CD4-positive, alpha-beta T cell (primary cell): ENCODE data around the gene STN1. TPM values are rescaled to one million over a fixed set of nuclear protein-coding genes. Genes with fewer than 3 reads are reported as not detected.

ENCODE experiments used
- ATAC-seq: fragments of 200-7000 bp; cut with Tn5 transposase; one replicate; pipeline ENCODE4 v1.10.0; 2022; ENCODE audit warnings: mild to moderate bottlenecking; ENCODE audit not compliant: poor library complexity
- CTCF ChIA-PET: fragments of 350-600 bp; sonication (Branson Sonifier 250); formaldehyde crosslinking; loops from one replicate; lab custom pipeline; 2021; ENCODE audit warnings: antibody characterized with exemption, inconsistent platforms; lab: Charles Lee
- POLR2A ChIA-PET: fragments of 350-600 bp; sonication (Branson Sonifier 250); formaldehyde crosslinking; loops from one replicate; lab custom pipeline; 2021; ENCODE audit warnings: antibody characterized with exemption, inconsistent platforms; lab: Charles Lee
- DNase-seq, 14 experiments: peaks; one replicate each; pipeline ENCODE4 v3.0.0-alpha.2; 2013 to 2020; ENCODE audit warnings: mixed read lengths in 2 of 14
- H3K27ac ChIP-seq, 2 donors: one replicate each; pipeline versions ENCODE4 v1.5.1 to v1.7.0; 2013; ENCODE audit warnings: low read length in 2 of 2, low read depth in 1 of 2, mild to moderate bottlenecking in 1 of 2
- H3K27me3 ChIP-seq, 2 experiments: 1 replicate in 1 of 2; 2 replicates in 1 of 2; pipeline versions ENCODE4 v1.6.1 to v1.7.0; 2013; ENCODE audit warnings: low read length in 2 of 2, control low read depth in 1 of 2, mild to moderate bottlenecking in 1 of 2, moderate library complexity in 1 of 2; ENCODE audit not compliant: insufficient read depth in 2 of 2, control insufficient read depth in 1 of 2
- H3K36me3 ChIP-seq: one replicate; pipeline ENCODE4 v1.6.1; 2013; ENCODE audit warnings: low read length, control low read depth; ENCODE audit not compliant: insufficient read depth
- H3K4me1 ChIP-seq: one replicate; pipeline ENCODE4 v1.6.1; 2013; ENCODE audit warnings: low read length, control low read depth; ENCODE audit not compliant: insufficient read depth
- H3K4me3 ChIP-seq: one replicate; pipeline ENCODE4 v1.5.1; 2013; ENCODE audit warnings: mild to moderate bottlenecking, low read length, moderate library complexity
- H3K9me3 ChIP-seq, 2 experiments: 1 replicate in 1 of 2; 2 replicates in 1 of 2; pipeline versions ENCODE4 v1.6.1 to v1.7.0; 2013; ENCODE audit warnings: low read length in 2 of 2, mild to moderate bottlenecking in 2 of 2, control low read depth in 1 of 2, moderate library complexity in 1 of 2; ENCODE audit not compliant: control insufficient read depth in 1 of 2, insufficient read depth in 1 of 2
- H3K27ac Mint-ChIP-seq: one replicate; pipeline ENCODE4 v1.8.0; 2020; ENCODE audit warnings: mixed read lengths
- H3K27me3 Mint-ChIP-seq: one replicate; pipeline ENCODE4 v1.8.0; 2021; ENCODE audit warnings: mixed read lengths
- H3K36me3 Mint-ChIP-seq: one replicate; pipeline ENCODE4 v1.8.0; 2021; ENCODE audit warnings: low read depth, mixed read lengths
- H3K4me1 Mint-ChIP-seq: one replicate; pipeline ENCODE4 v1.8.0; 2021; ENCODE audit warnings: low read depth, mixed read lengths
- H3K4me3 Mint-ChIP-seq: one replicate; pipeline ENCODE4 v1.8.0; 2020; ENCODE audit warnings: mild to moderate bottlenecking, mixed read lengths
- H3K9me3 Mint-ChIP-seq: one replicate; pipeline ENCODE4 v1.8.0; 2020; ENCODE audit warnings: mixed read lengths
- intact Hi-C, 2 experiments: fragments of 100-400 bp; cut with DNase I in 1 of 2; cut with micrococcal nuclease in 1 of 2; formaldehyde crosslinking; loops; one replicate each; pipeline versions ENCODE4 v1.15.1 to v1.9.0; 2023 to 2025; cut with DNase I, micrococcal nuclease
- total RNA-seq, 174 experiments: library from RNA in 2 of 174; stranded (reverse) in 2 of 174; gene quantifications; one replicate each; pipeline ENCODE4 v1.2.3 and lab custom pipeline; 2021 to 2026
- TF ChIP-seq, protein P1 (sequence below): fragments of 200-600 bp; IDR thresholded peaks from one replicate; pipeline ENCODE4 v1.8.0; 2022; ENCODE audit warnings: antibody characterized with exemption, mild to moderate bottlenecking

Gene STN1
- total RNA-seq, 2 experiments from 2014 or later = 13.0 to 13.4 TPM

- TF ChIP-seq, protein P1, sequence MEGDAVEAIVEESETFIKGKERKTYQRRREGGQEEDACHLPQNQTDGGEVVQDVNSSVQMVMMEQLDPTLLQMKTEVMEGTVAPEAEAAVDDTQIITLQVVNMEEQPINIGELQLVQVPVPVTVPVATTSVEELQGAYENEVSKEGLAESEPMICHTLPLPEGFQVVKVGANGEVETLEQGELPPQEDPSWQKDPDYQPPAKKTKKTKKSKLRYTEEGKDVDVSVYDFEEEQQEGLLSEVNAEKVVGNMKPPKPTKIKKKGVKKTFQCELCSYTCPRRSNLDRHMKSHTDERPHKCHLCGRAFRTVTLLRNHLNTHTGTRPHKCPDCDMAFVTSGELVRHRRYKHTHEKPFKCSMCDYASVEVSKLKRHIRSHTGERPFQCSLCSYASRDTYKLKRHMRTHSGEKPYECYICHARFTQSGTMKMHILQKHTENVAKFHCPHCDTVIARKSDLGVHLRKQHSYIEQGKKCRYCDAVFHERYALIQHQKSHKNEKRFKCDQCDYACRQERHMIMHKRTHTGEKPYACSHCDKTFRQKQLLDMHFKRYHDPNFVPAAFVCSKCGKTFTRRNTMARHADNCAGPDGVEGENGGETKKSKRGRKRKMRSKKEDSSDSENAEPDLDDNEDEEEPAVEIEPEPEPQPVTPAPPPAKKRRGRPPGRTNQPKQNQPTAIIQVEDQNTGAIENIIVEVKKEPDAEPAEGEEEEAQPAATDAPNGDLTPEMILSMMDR = no peak
- H3K9me3 ChIP-seq = no peaks in the 10 kb centered on the region
- H3K4me3 Mint-ChIP-seq = peak overlapping the region; percentile 78
- H3K4me1 Mint-ChIP-seq = peaks cover 18% of the 10 kb centered on the region
- H3K27me3 Mint-ChIP-seq = peaks cover 52% of the 10 kb centered on the region
- H3K9me3 Mint-ChIP-seq = no peaks in the 10 kb centered on the region
- intact Hi-C loops = no loop called here
- no peak overlapping the region for H3K27ac Mint-ChIP-seq
- H3K27me3 ChIP-seq = peaks cover 16 to 21% of the 10 kb centered on the region in 2 experiments
- POLR2A ChIA-PET = no interaction called here
- no peaks in the 10 kb centered on the region for H3K36me3 Mint-ChIP-seq
- H3K27ac ChIP-seq = no peak overlapping the region
- DNase-seq (no peak), ATAC-seq (no peak)
- CTCF ChIA-PET = interaction anchor here (1.6 kb wide), 1 partner anchor 143 kb away, joined by 6 read pairs; no protein-coding TSS in a partner anchor
- H3K4me1 ChIP-seq = peaks cover 20% of the 10 kb centered on the region
- peak overlapping the region; percentile 19 for H3K4me3 ChIP-seq
- no peaks in the 10 kb centered on the region for H3K36me3 ChIP-seq
Observed at GRCh38 chr10:103855852-103856796, 61.9 kb downstream of the STN1 start.

- Mint-ChIP-seq H3K27ac (no peak within 1 kb of the TSS), H3K27me3 (peaks cover 59% of the 10 kb centered on the region), H3K36me3 (no peaks in the 10 kb centered on the region), H3K4me1 (peaks cover 18% of the 10 kb centered on the region), H3K4me3 (peak within 1 kb of the TSS; percentile 89), H3K9me3 (no peaks in the 10 kb centered on the region)
- peak in 6 of 14 experiments; percentile 5 to 54 (median 28) for DNase-seq
- no peak within 1 kb of the TSS for H3K27ac ChIP-seq
- peaks cover 20% of the 10 kb centered on the region for H3K4me1 ChIP-seq
- no peaks in the 10 kb centered on the region for H3K36me3 ChIP-seq
- peaks cover 16 to 21% of the 10 kb centered on the region in 2 experiments for H3K27me3 ChIP-seq
- intact Hi-C loops = no loop called here
- H3K9me3 ChIP-seq = no peaks in the 10 kb centered on the region
- H3K4me3 ChIP-seq = peak within 1 kb of the TSS; percentile 61
- CTCF ChIA-PET = no interaction called here
- TF ChIP-seq, protein P1 = no peak
- peak; percentile 59 for ATAC-seq
- POLR2A ChIA-PET = no interaction called here
Observed at GRCh38 chr10:103855424-103855823, 62.6 kb downstream of the STN1 start, which contains the start of gene SH3PXD2A. TSS of gene SH3PXD2A (minus strand) at chr10:103855576. CDS start at chr10:103855266, 310 bp downstream.

DNA sequence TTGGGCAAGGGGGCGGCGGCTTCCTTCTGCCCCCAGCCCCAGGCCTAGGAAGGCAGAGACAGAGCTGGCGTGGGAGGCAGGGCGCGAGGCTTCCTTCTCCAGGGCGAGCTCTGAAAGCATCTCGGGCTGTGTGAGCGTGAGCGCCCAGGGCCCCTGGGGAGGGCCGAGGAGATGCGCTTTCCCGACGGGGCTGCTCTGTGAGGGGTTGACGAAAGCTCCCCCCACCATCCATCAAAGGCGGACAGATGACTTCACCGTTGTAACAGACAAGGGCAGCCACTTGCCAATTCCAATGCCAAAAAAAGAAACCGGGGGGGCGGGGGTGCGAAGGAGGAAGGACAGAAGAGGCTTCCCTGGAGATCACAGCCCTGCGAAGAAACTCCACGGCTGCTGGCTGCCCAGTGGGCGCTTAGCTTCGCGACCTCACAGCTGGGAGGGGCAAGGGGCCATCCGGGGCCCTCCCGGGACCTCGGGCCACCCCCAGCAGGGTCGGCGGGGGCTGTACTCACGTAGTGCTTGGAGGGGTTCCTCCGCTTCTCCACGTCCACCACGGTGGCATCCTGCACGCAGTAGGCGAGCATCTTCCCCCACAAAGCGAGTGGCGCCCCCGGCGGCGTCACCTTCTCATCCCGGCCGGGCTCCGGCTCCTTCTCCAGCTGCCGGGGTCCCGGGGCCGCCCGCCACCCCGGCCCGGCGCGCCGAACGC, 63.1 kb downstream of the STN1 start:
- Histone ChIP-seq H3K27ac (no peak overlapping the region), H3K4me3 (peak overlapping the region; percentile 61), H3K27me3 (peaks cover 16 to 21% of the 10 kb centered on the region in 2 experiments), H3K36me3 (no peaks in the 10 kb centered on the region), H3K4me1 (peaks cover 20% of the 10 kb centered on the region), H3K9me3 (no peaks in the 10 kb centered on the region)
- intact Hi-C loops = no loop called here
- TF ChIP-seq, protein P1 = no peak
- H3K4me3 Mint-ChIP-seq = peak overlapping the region; percentile 89
- peaks cover 18% of the 10 kb centered on the region for H3K4me1 Mint-ChIP-seq
- ATAC-seq (peak; percentile 32), DNase-seq (peak in 6 of 14 experiments; percentile 4 to 37 (median 20))
- H3K27me3 Mint-ChIP-seq = peaks cover 60% of the 10 kb centered on the region
- no peaks in the 10 kb centered on the region for H3K36me3 Mint-ChIP-seq
- no peaks in the 10 kb centered on the region for H3K9me3 Mint-ChIP-seq
- ChIA-PET CTCF (interaction anchor here (1.0 kb wide), 1 partner anchor 142 kb away, joined by 4 read pairs; no protein-coding TSS in a partner anchor), POLR2A (no interaction called here)
- H3K27ac Mint-ChIP-seq = no peak overlapping the region
